Peyer's patch (tissue), 4 donors: ENCODE data around the gene HOXD11. TPM values are rescaled to one million over a fixed set of nuclear protein-coding genes. Genes with fewer than 3 reads are reported as not detected.

Source experiments
- DNase-seq, 3 donors: peaks; one replicate each; pipeline ENCODE4 v3.0.0-alpha.2; 2017 to 2019
- H3K27ac ChIP-seq, 4 donors: fragments of 200-600 bp; sonication (generic); one replicate each; pipeline ENCODE4 v1.5.1; 2016 to 2019
- H3K27me3 ChIP-seq, 2 donors: fragments of 200-600 bp; sonication (generic); one replicate each; pipeline ENCODE4 v1.5.1; 2019
- H3K36me3 ChIP-seq, 3 donors: fragments of 200-600 bp; sonication (generic); one replicate each; pipeline ENCODE4 v1.5.1; 2016 to 2019
- H3K4me1 ChIP-seq, 4 donors: fragments of 200-600 bp; sonication (generic); one replicate each; pipeline ENCODE4 v1.5.1; 2016 to 2019
- H3K4me3 ChIP-seq, 4 donors: fragments of 200-600 bp; sonication (generic); 1 replicate in 3 of 4; 2 replicates in 1 of 4; pipeline ENCODE4 v1.5.1; 2016 to 2019; ENCODE audit warnings: mild to moderate bottlenecking in 1 of 4
- H3K9me3 ChIP-seq, 4 donors: fragments of 200-600 bp; sonication (generic); one replicate each; pipeline ENCODE4 v1.5.1; 2016 to 2019; ENCODE audit warnings: mild to moderate bottlenecking in 1 of 4
- POLR2A ChIP-seq, 2 donors: fragments of 450-650 bp; IDR thresholded peaks; one replicate each; pipeline ENCODE4 v1.5.1; 2017; ENCODE audit warnings: antibody characterized with exemption in 2 of 2, mild to moderate bottlenecking in 2 of 2, moderate library complexity in 2 of 2
- total RNA-seq, 4 donors: library from RNA; depleted of rRNA; stranded (reverse); fragments of >200 nt; gene quantifications; one replicate each; pipeline ENCODE4 v1.1.0, GENCODE V29; 2016
- TF ChIP-seq, protein P1 (sequence below), 6 experiments: fragments of 450-650 bp in 4 of 6; fragments of 200-600 bp in 2 of 6; sonication (generic) in 1 of 6; IDR thresholded peaks; one replicate each; pipeline ENCODE4 v1.5.1; 2017 to 2019; ENCODE audit warnings: antibody characterized with exemption in 6 of 6, mild to moderate bottlenecking in 3 of 6, moderate library complexity in 1 of 6

Gene HOXD11
- total RNA-seq, 4 donors from 2014 or later, result not detected

DNA sequence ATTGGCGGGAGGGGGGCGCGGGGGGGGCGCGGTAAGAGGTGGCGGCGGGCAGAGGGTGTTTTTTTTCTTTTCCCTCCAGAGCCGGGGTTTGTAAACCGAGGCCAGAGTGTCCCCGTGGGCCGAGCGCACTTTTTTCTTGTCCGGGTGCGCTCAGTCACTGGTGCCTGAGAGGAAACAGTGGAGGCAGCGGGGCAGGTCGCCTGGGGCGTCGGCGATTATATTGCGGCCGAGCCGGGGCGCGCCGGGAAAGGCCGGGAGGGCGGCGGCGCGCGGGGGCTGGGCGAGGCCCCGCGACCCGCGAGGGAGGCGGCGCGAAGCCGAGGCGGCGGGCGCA is 22.7 kb downstream of the HOXD11 start:
- Histone ChIP-seq H3K4me3 (peak overlapping the region; percentile 38 to 63 (median 52)), H3K9me3 (no peaks in the 10 kb centered on the region), H3K4me1 (peaks cover 0 to 22% (median 0%) of the 10 kb centered on the region in 4 donors), H3K27ac (peak overlapping the region; percentile 72 to 97 (median 86)), H3K27me3 (peaks cover 0 to 23% of the 10 kb centered on the region in 2 donors), H3K36me3 (no peaks in the 10 kb centered on the region)
- TF ChIP-seq, protein P1, sequence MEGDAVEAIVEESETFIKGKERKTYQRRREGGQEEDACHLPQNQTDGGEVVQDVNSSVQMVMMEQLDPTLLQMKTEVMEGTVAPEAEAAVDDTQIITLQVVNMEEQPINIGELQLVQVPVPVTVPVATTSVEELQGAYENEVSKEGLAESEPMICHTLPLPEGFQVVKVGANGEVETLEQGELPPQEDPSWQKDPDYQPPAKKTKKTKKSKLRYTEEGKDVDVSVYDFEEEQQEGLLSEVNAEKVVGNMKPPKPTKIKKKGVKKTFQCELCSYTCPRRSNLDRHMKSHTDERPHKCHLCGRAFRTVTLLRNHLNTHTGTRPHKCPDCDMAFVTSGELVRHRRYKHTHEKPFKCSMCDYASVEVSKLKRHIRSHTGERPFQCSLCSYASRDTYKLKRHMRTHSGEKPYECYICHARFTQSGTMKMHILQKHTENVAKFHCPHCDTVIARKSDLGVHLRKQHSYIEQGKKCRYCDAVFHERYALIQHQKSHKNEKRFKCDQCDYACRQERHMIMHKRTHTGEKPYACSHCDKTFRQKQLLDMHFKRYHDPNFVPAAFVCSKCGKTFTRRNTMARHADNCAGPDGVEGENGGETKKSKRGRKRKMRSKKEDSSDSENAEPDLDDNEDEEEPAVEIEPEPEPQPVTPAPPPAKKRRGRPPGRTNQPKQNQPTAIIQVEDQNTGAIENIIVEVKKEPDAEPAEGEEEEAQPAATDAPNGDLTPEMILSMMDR (IDR thresholded peaks at IDR 0.05), result no peak
- no peak for TF ChIP-seq POLR2A (IDR thresholded peaks at IDR 0.05)
- peak in 1 of 3 donors; percentile 64 for DNase-seq

DNA sequence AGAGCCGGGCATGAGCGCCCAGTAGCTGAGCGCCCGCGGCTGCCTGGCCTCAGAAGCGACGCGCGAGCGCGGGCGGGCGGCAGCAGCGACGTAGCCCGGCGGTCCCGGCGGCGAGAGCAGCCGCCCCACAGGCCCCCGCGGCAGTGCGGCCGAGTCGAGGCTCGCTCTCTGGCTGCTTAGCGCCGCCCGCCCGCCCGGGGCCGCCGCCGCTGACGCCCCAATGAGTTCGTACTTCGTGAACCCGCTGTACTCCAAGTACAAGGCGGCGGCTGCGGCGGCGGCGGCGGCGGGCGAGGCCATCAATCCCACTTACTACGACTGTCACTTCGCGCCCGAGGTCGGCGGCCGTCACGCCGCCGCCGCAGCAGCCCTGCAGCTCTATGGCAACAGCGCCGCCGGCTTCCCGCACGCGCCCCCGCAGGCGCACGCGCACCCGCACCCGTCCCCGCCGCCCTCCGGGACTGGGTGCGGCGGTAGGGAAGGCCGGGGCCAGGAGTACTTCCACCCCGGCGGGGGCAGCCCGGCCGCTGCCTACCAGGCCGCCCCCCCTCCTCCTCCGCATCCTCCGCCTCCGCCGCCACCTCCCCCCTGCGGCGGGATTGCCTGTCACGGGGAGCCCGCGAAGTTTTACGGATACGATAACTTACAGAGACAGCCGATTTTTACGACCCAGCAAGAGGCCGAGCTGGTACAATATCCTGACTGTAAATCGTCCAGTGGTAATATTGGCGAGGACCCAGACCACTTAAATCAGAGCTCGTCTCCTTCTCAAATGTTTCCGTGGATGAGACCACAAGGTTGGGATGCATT is 23.3 kb downstream of the HOXD11 start:
- peak in 2 of 3 donors; percentile 61 to 67 for DNase-seq
- no peaks in the 10 kb centered on the region for H3K36me3 ChIP-seq
- H3K27ac ChIP-seq, result peak overlapping the region; percentile 72 to 97 (median 86)
- peak overlapping the region; percentile 38 to 63 (median 52) for H3K4me3 ChIP-seq
- peaks cover 0 to 22% (median 0%) of the 10 kb centered on the region in 4 donors for H3K4me1 ChIP-seq
- peaks cover 0 to 23% of the 10 kb centered on the region in 2 donors for H3K27me3 ChIP-seq
- H3K9me3 ChIP-seq, result no peaks in the 10 kb centered on the region
- no peak for TF ChIP-seq POLR2A (IDR thresholded peaks at IDR 0.05)
- TF ChIP-seq, protein P1 (IDR thresholded peaks at IDR 0.05), result no peak

DNA sequence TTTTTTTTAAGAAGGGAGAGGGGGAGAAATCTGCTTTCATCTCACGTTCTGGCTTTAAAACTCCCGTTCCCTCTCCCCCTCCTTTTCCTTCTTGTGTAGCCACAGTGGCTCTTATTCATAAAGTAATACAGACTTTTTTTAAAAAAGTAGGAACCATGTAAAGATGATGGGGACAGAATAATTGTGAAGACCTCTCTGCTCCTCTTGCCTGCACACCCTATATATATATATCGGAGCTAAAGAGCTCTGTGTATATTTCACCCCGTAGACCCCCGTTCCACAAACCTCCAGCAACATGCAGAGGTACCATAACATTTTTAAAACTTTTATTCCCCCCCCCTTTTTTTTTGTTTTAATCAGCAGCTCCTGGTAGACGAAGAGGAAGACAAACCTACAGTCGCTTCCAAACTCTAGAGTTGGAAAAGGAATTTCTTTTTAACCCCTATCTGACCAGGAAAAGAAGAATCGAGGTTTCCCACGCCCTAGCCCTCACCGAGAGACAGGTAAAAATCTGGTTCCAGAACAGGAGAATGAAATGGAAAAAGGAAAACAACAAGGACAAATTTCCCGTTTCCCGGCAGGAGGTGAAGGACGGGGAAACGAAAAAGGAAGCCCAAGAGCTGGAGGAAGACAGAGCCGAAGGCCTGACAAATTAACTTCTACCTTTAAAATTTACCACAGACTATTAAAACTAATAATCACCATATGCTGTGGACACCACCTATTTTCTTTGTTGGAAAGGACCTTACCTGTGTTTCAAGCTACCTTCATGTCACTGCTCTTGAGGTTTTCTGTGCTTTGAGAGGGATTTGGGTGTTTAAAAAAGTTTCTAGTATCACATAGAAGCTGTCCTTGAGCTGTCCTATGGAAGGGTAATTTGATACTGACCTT is 24.1 kb downstream of the HOXD11 start:
- no peak for DNase-seq
- Histone ChIP-seq H3K4me1 (peaks cover 0 to 22% (median 0%) of the 10 kb centered on the region in 4 donors), H3K36me3 (no peaks in the 10 kb centered on the region), H3K9me3 (no peaks in the 10 kb centered on the region), H3K27me3 (peaks cover 0 to 23% of the 10 kb centered on the region in 2 donors), H3K27ac (peak overlapping the region; percentile 72 to 97 (median 86)), H3K4me3 (peak overlapping the region; percentile 38 to 63 (median 52))
- TF ChIP-seq, protein P1 (IDR thresholded peaks at IDR 0.05), result no peak
- TF ChIP-seq POLR2A (IDR thresholded peaks at IDR 0.05), result no peak

DNA sequence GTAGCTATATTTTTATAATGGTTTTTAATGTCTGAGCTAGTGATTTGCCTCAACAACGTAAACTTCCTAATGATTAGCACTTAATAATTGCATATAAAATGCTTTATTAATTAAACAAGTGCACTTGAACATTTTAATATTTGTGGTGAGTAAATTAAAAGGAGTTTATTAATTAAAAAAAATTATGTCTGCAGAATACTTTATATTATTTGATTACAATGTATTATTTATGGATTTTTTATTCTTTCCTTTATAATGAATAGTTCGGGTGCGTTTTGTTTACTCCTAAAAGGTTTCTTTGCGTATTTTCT is 24.7 kb downstream of the HOXD11 start:
- peaks cover 0 to 23% of the 10 kb centered on the region in 2 donors for H3K27me3 ChIP-seq
- no peaks in the 10 kb centered on the region for H3K36me3 ChIP-seq
- peaks cover 0 to 23% (median 0%) of the 10 kb centered on the region in 4 donors for H3K4me1 ChIP-seq
- TF ChIP-seq, protein P1 (IDR thresholded peaks at IDR 0.05), result no peak
- no peak for TF ChIP-seq POLR2A (IDR thresholded peaks at IDR 0.05)
- H3K9me3 ChIP-seq, result no peaks in the 10 kb centered on the region
- peak overlapping the region in 2 of 4 donors; percentile 21 to 63 for H3K4me3 ChIP-seq
- peak overlapping the region in 3 of 4 donors; percentile 13 to 97 (median 29) for H3K27ac ChIP-seq
- DNase-seq, result no peak

DNA sequence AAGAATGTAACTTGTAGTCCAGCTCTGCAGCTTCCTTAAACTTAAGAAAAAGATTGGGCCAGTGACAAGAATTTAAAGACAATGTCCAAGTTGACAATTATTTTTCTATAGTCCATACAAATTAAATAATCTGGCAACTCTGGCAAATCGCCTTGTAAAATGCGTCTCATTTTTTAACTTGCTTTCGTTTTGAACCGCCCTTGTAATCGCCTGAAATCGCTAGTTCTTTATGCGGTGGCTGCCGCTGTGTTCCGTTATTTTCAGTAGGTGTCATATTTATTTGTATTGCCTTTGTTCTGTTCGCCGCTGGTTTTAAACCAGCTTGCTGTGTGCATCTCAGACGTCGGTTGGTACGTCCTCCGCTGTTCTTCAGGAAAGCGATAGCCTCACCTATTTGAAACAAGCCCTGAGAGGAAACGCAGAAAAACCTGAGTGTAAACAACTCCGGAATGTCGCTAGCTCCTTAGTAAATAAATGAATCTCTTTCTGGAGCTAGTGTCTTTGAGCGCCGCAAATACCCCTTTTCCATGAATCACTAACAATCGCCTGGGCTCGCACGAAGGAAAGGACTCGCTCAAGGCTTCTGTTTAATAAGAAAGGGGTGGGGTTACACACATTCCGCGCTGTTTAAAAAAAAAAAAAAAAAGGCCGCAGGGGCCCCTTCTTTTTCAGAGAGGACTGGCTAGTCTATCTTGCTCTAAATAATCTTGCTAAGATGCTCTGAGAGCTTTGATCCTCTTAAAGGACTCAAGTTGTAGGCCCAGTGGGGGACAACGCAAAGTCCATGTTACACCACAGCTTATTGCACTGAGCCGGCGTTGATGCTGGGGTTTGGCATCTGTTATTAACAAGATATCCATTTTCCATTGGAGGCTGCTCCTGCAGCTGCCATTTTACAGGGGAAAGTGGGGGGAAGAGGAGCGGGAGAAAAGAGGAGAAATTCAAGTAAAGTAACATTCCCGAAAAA is 25.4 kb downstream of the HOXD11 start:
- no peak for TF ChIP-seq POLR2A (IDR thresholded peaks at IDR 0.05)
- TF ChIP-seq, protein P1 (IDR thresholded peaks at IDR 0.05), result no peak
- Histone ChIP-seq H3K4me3 (peak overlapping the region; percentile 1 to 63 (median 24)), H3K4me1 (peaks cover 0 to 28% (median 0%) of the 10 kb centered on the region in 4 donors), H3K27ac (peak overlapping the region in 3 of 4 donors; percentile 13 to 97 (median 51)), H3K36me3 (no peaks in the 10 kb centered on the region), H3K27me3 (peaks cover 0 to 23% of the 10 kb centered on the region in 2 donors), H3K9me3 (no peaks in the 10 kb centered on the region)
- DNase-seq, result peak in 1 of 3 donors; percentile 25
